Measurements from ENCODE around the gene SPATA3.

DNA sequence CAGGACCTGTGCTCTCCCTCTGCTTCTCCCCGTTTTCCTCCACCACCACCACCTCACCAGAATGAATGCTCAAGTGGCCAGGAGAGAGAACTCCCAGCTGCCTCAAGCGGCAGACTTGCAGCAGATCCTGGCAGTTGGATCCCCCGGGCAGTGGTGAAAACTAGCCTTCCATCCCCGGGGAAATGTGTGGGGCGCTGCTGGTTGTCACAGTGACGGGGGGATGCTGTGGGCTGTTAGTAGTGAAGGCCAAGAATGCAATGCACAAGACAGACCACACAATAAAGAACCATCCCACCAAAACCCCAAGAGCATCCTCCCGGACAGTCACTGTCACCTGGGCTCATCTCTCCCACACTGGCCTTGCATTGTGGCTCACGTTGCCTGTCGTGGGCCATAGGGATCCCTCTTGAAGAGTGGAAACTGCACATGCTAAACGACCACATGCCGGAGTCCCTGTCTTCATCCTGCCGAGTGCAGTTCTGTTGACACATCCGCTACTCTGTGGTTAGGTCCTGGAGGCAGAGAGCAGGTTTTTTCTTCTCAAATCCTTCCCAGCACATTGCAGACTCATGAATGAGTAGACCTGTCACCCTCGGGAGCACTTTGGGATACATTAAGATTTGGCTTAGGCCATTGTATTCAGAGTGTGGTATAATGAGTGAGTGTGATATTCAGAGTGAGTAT lies 13.5 kb downstream of the SPATA3 start:
- TF ChIP-seq, protein P1, sequence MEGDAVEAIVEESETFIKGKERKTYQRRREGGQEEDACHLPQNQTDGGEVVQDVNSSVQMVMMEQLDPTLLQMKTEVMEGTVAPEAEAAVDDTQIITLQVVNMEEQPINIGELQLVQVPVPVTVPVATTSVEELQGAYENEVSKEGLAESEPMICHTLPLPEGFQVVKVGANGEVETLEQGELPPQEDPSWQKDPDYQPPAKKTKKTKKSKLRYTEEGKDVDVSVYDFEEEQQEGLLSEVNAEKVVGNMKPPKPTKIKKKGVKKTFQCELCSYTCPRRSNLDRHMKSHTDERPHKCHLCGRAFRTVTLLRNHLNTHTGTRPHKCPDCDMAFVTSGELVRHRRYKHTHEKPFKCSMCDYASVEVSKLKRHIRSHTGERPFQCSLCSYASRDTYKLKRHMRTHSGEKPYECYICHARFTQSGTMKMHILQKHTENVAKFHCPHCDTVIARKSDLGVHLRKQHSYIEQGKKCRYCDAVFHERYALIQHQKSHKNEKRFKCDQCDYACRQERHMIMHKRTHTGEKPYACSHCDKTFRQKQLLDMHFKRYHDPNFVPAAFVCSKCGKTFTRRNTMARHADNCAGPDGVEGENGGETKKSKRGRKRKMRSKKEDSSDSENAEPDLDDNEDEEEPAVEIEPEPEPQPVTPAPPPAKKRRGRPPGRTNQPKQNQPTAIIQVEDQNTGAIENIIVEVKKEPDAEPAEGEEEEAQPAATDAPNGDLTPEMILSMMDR (conservative IDR thresholded peaks at IDR 0.05 in 1 of 2, IDR thresholded peaks at IDR 0.05 in 1 of 2; ENCODE audit: low read depth in 1 of 2, low read length in 2 of 2) = no peak
- no peak for TF ChIP-seq EZH2 (IDR thresholded peaks at IDR 0.05; ENCODE audit: low read length, missing control alignments)
